Subcutaneous adipose tissue (tissue), 4 donors: ENCODE data around the gene DGUOK. TPM values are rescaled to one million over a fixed set of nuclear protein-coding genes. Genes with fewer than 3 reads are reported as not detected.

Experiments
- total RNA-seq, 4 donors: library from RNA; depleted of rRNA; stranded (reverse); fragments of >200 nt; gene quantifications; one replicate each; pipeline ENCODE4 v1.1.0, GENCODE V29; 2016
- TF ChIP-seq, protein P1 (sequence below): fragments of 450-650 bp; IDR thresholded peaks from one replicate; pipeline ENCODE4 v1.5.1; 2016; ENCODE audit warnings: low read depth, mild to moderate bottlenecking, control low read depth, antibody characterized with exemption, moderate library complexity

DGUOK gene
- total RNA-seq, 4 donors from 2014 or later: 34.8 to 54.0 (median 45.8) TPM

GRCh38 chr2:73990531-73990930 is 63.9 kb downstream of the DGUOK start:
- TF ChIP-seq, protein P1, sequence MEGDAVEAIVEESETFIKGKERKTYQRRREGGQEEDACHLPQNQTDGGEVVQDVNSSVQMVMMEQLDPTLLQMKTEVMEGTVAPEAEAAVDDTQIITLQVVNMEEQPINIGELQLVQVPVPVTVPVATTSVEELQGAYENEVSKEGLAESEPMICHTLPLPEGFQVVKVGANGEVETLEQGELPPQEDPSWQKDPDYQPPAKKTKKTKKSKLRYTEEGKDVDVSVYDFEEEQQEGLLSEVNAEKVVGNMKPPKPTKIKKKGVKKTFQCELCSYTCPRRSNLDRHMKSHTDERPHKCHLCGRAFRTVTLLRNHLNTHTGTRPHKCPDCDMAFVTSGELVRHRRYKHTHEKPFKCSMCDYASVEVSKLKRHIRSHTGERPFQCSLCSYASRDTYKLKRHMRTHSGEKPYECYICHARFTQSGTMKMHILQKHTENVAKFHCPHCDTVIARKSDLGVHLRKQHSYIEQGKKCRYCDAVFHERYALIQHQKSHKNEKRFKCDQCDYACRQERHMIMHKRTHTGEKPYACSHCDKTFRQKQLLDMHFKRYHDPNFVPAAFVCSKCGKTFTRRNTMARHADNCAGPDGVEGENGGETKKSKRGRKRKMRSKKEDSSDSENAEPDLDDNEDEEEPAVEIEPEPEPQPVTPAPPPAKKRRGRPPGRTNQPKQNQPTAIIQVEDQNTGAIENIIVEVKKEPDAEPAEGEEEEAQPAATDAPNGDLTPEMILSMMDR: no peak

DNA sequence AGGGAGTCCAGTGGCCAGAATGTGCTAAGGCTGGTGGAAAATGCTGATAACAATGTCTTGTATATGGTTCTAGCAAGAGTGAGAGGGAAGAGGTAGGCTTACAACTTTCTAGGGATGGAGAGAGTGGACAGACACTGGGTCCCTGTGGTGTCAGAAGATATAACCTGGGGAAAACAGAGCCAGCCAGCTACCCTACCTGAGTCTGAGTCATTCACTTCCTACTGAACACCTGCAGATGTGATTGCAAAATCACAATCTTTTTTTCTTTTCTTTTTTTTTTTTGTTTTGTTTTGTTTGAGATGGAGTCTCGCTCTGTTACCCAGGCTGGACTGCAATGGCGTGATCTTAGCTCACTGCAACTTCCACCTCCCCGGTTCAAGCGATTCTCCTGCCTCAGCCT is 65.4 kb downstream of the DGUOK start:
- TF ChIP-seq, protein P1: no peak

- TF ChIP-seq, protein P1: no peak
Observed at GRCh38 chr2:73993376-73993775, 66.7 kb downstream of the DGUOK start.

- TF ChIP-seq, protein P1: no peak
Observed at GRCh38 chr2:73993778-73994177, 67.1 kb downstream of the DGUOK start.

- TF ChIP-seq, protein P1: no peak
Observed at GRCh38 chr2:73994178-73994831, 67.6 kb downstream of the DGUOK start.

DNA sequence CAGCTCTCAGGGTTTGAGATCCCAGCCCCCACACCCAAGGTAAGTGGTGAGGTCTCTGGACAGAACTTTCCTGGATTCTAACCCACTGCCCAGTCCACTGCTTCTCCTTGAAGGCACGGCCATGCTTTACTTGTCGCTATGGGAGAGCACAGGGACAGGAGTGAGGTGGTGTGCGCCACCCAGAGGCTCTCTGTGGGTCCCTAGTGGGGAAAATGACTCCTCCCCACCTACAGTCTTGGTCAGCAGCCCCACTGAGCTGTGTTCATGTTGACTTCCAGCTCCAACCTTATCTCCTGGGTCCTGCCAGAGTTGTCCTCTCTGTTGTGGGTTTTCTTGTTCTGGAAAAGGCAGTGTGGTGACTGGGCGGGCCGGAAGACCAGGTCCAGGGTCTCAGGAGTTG is 69.1 kb downstream of the DGUOK start:
- TF ChIP-seq, protein P1: no peak

- TF ChIP-seq, protein P1: no peak
Observed at GRCh38 chr2:73997813-73998212, 71.1 kb downstream of the DGUOK start.
